GM23338 (cell line): Measurements from ENCODE around the gene MPP3.

Experiments used
- CREB1 ChIP-seq: fragments of 250-450 bp; sonication (Bioruptor Pico); IDR thresholded peaks from 2 replicates; pipeline ENCODE4 v1.5.0; 2020; ENCODE audit warnings: low read depth, mild to moderate bottlenecking, moderate library complexity
- CTCF ChIP-seq, 2 experiments: fragments of 200-600 bp in 1 of 2; sonication (generic) in 1 of 2; conservative IDR thresholded peaks; 2 replicates each; pipeline versions ENCODE4 v1.5.1 to v1.6.1; 2016 to 2017; ENCODE audit warnings: antibody characterized with exemption in 2 of 2, low read depth in 2 of 2, mild to moderate bottlenecking in 2 of 2, moderate library complexity in 1 of 2
- ETS1 ChIP-seq: IDR thresholded peaks from 2 replicates; pipeline ENCODE4 v1.6.1; 2016; ENCODE audit warnings: antibody characterized with exemption
- EZH2 ChIP-seq: fragments of 200-600 bp; sonication (generic); IDR thresholded peaks from one replicate; pipeline ENCODE4 v1.8.0; 2017; ENCODE audit warnings: antibody characterized with exemption, mild to moderate bottlenecking, low read depth; ENCODE audit not compliant: unreplicated experiment
- EZH2phosphoT487 ChIP-seq: fragments of 200-600 bp; sonication (generic); IDR thresholded peaks from one replicate; pipeline ENCODE4 v1.8.1; 2018; ENCODE audit warnings: antibody characterized with exemption; ENCODE audit not compliant: unreplicated experiment
- POLR2AphosphoS5 ChIP-seq: IDR thresholded peaks from 2 replicates; pipeline ENCODE4 v1.6.1; 2016; ENCODE audit warnings: antibody characterized with exemption, low read depth
- REST ChIP-seq: IDR thresholded peaks from one replicate; pipeline ENCODE4 v1.6.1; 2018; ENCODE audit warnings: antibody characterized with exemption; ENCODE audit not compliant: unreplicated experiment
- STAT1 ChIP-seq: IDR thresholded peaks from one replicate; pipeline ENCODE4 v1.6.1; 2016; ENCODE audit warnings: antibody characterized with exemption; ENCODE audit not compliant: unreplicated experiment
- ZNF114 ChIP-seq: fragments of 250-450 bp; sonication (Bioruptor Pico); IDR thresholded peaks from 2 replicates; pipeline ENCODE4 v1.5.0; 2020; ENCODE audit warnings: mild to moderate bottlenecking, moderate library complexity
- ZNF462 ChIP-seq: fragments of 250-450 bp; sonication (Bioruptor Pico); IDR thresholded peaks from 2 replicates; pipeline ENCODE4 v1.5.0; 2020; ENCODE audit warnings: mild to moderate bottlenecking, moderate library complexity

- TF ChIP-seq POLR2AphosphoS5 (no peak), ZNF114 (CRISPR knock-in tag) (no peak), EZH2phosphoT487 (no peak), CTCF (conservative IDR thresholded peaks at IDR 0.05; ENCODE audit: low read depth in 2 of 2) (peak; percentile 43 to 49), EZH2 (no peak), CREB1 (CRISPR knock-in tag) (no peak), ETS1 (no peak), REST (no peak), STAT1 (no peak), ZNF462 (CRISPR knock-in tag) (no peak)
Measured at GRCh38 chr17:43814026-43814425, 18.9 kb downstream of the MPP3 start.
